NT2/D1 (cell line): ENCODE data around the gene METTL22.

Experiments used
- DNase-seq: peaks from one replicate; pipeline ENCODE4 v3.0.0-alpha.2; 2011; ENCODE audit warnings: low read depth, low spot score
- H3K27me3 ChIP-seq: 2 replicates; pipeline ENCODE4 v1.6.0; 2011; ENCODE audit warnings: mild to moderate bottlenecking; ENCODE audit not compliant: insufficient read length, insufficient read depth
- H3K36me3 ChIP-seq: 2 replicates; pipeline ENCODE4 v1.6.1; 2011; ENCODE audit warnings: mild to moderate bottlenecking, low read length, mixed read lengths; ENCODE audit not compliant: insufficient read depth, insufficient read length
- H3K4me1 ChIP-seq: 2 replicates; pipeline ENCODE4 v1.5.1; 2011; ENCODE audit not compliant: insufficient read depth, insufficient read length
- H3K4me3 ChIP-seq: 2 replicates; pipeline ENCODE4 v1.5.1; 2011; ENCODE audit warnings: low read depth; ENCODE audit not compliant: insufficient read length
- H3K9ac ChIP-seq: 2 replicates; pipeline ENCODE4 v1.6.0; 2011; ENCODE audit warnings: low read depth; ENCODE audit not compliant: insufficient read length
- H3K9me3 ChIP-seq: 2 replicates; pipeline ENCODE4 v1.5.1; 2011; ENCODE audit warnings: mild to moderate bottlenecking, low read length; ENCODE audit not compliant: insufficient read depth
- SUZ12 ChIP-seq: IDR thresholded peaks from 2 replicates; pipeline ENCODE4 v1.6.1; 2011; ENCODE audit not compliant: insufficient read length, insufficient read depth; ENCODE audit errors: extremely low read depth
- YY1 ChIP-seq: IDR thresholded peaks from 2 replicates; pipeline ENCODE4 v1.6.1; 2011; ENCODE audit not compliant: insufficient read length, insufficient read depth
- ZNF274 ChIP-seq: IDR thresholded peaks from 2 replicates; pipeline ENCODE4 v1.6.1; 2011; ENCODE audit warnings: mild to moderate bottlenecking, low read depth, low read length

Gene METTL22

DNA sequence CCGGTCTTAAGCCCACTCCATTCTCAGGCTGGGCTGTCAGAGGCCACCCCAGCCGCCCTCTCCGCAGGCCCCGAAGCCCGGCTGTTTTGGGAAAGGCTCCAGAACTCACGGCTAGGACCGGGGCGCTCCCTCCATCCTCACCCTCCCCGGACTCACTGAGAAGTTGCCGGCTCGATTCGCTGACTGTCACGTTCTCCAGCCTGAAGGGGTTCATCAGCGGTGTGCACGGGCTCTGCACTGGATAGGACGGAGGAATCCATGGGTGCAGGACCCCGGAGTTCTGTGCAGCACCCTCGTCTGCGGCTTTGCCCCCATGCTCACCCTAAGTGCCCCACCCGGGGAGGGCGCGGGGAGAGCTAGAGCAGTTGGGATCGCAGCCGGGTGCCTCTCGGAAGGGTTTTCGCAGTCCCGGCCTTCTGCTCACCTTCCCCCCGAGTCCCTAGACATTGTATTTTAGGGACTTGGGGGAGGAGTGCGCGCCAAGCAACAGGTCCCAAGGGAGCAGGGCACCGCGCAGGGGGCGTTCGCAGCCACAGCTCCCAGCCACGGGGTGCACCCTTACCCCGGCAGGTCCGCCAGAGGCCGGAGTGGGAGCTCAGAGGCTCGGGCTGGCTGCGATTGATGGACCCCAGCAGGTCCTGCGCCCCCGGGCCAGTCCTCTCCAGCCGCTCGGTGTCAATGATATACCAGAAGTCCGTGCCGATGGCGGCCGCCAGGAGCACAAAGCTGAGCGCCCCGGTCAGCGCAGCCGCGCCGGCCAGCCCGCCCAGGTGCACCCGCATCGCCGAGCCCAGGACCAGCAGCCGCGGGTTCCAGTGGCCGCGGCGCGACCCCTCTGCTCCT lies 32.2 kb upstream of the METTL22 start:
- Histone ChIP-seq H3K27me3 (peaks cover 84% of the 10 kb centered on the region), H3K9ac (peak overlapping the region; percentile 75), H3K36me3 (no peaks in the 10 kb centered on the region), H3K9me3 (0 out of 2 replicates have a peak, but pooled peaks cover 5% of the 10 kb centered on the region), H3K4me3 (peak overlapping the region; percentile 57), H3K4me1 (peaks cover 7% of the 10 kb centered on the region)
- DNase-seq, result no peak
- TF ChIP-seq SUZ12 (peak; percentile 11), ZNF274 (no peak)

DNA sequence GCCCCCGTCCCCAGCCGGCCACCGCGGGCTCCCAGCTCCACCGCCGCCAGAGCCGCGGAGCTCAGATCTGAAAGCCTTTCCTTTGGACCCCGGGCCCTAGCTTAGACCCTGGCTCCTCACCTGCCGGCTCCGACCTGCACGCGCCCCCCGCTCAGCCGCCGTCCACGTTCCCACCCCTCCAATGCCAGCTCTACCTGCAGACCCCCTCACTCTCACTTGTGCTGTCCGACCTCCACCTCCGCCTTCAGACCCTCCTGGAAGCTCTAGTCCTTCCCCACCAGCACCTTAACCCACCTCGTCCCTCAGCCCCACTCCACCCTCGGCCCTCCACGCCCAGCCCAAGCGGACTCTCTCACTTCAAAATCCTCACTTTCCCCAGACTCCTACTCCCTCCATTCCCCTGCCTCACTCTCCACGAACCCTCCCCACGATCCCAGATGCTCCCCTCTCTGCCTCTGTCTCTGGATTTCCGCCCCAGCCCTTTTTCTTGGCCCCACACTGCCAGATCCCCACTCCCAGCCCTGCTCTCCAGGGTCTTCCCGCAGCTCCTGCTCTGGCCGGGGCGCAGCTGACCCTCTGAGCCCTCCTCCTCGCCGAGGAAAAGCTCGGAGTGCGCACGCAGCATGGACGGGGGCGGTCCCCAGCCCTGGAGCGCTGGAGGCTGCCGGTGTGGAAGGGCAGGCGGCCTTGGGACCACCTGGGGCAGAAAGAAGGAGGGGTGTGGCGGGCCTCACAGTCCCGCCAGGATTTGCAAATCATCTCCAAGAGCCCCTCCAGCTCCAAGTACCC lies 31.4 kb upstream of the METTL22 start, which contains the start of gene TMEM114:
Gene TMEM114, minus strand, starts transcription at position 612 of the 789 bp plus-strand sequence. CDS start 673 bp downstream, outside the sequence.
- TF ChIP-seq YY1 (no peak), ZNF274 (no peak), SUZ12 (no peak)
- Histone ChIP-seq H3K4me1 (peaks cover 7% of the 10 kb centered on the region), H3K4me3 (peak within 1 kb of the TSS; percentile 57), H3K9ac (peak within 1 kb of the TSS; percentile 75), H3K27me3 (peaks cover 80% of the 10 kb centered on the region), H3K9me3 (0 out of 2 replicates have a peak, but pooled peaks cover 5% of the 10 kb centered on the region), H3K36me3 (no peaks in the 10 kb centered on the region)
- no peak for DNase-seq

DNA sequence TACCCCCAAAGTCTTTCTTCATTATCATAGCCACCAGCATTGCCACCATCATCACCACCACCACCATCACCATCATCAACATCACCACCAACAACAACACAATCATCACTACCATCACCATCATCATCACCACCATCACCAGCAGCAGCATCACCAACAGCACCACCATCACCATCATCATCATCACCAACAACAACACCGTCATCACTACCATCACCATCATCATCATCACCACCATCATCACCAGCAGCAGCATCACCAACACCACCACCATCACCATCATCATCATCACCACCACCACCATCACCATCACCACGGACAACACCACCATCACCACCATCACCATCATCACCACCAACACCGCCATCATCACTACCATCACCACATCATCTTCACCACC lies 30.7 kb upstream of the METTL22 start:
- peaks cover 74% of the 10 kb centered on the region for H3K27me3 ChIP-seq
- H3K36me3 ChIP-seq, result no peaks in the 10 kb centered on the region
- no peak overlapping the region for H3K9ac ChIP-seq

DNA sequence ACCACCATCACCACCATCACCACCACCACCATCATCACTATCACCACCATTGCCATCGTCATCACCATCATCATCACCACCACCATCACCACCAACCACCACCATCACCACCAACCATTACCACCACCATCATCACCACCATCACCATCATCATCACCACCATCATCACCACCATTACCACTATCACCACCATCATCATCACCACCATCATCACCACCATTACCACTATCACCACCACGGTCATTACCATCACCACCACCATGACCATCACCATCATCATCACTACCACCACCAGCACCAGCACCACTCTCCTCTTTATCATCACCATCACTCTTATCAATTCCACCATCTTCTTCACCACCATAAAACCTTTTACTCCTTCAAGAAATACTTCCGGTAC lies 30.0 kb upstream of the METTL22 start:
- H3K9me3 ChIP-seq, result peaks cover 16% of the 10 kb centered on the region; the same call in 1 of the 2 replicates
- no peak overlapping the region for H3K4me3 ChIP-seq
- peaks cover 73% of the 10 kb centered on the region for H3K27me3 ChIP-seq
- no peaks in the 10 kb centered on the region for H3K36me3 ChIP-seq
- peaks cover 7% of the 10 kb centered on the region for H3K4me1 ChIP-seq
- DNase-seq, result no peak
- no peak for TF ChIP-seq YY1
- TF ChIP-seq SUZ12, result no peak
- TF ChIP-seq ZNF274, result no peak
- no peak overlapping the region for H3K9ac ChIP-seq

More for the DNA sequence above, 30.7 kb upstream of the METTL22 start:
- peaks cover 10% of the 10 kb centered on the region; the same call in 1 of the 2 replicates for H3K9me3 ChIP-seq
- TF ChIP-seq YY1 (no peak), ZNF274 (no peak), SUZ12 (no peak)
- peaks cover 7% of the 10 kb centered on the region for H3K4me1 ChIP-seq
- H3K4me3 ChIP-seq, result no peak overlapping the region
- DNase-seq, result no peak

DNA sequence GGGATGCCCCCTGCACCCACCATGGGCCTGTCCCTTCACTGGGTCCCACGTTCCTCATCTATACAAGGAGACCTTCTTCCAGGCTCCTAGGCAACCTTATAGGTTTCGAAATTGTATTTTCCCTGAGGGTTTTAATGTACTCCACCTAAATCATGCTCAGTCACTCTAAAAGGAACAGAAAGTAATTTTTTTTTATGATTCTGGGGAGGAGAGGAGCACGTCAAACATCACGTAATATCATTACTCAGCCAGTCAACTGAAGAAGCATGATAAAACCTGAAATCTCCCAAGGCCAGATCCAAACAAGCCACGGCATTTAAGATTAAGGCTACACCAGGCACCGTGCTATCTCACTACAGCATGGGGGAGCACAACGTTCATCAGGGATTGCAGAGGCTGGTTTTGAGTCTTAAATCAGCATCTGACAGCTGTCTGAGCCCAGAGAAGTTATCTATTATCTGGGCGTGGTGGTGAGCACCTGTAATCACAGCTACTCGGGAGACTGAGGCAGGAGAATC lies 27.3 kb upstream of the METTL22 start:
- Histone ChIP-seq H3K27me3 (peaks cover 63% of the 10 kb centered on the region), H3K4me3 (no peak overlapping the region), H3K9ac (no peak overlapping the region), H3K9me3 (peaks cover 24% of the 10 kb centered on the region; the same call in 1 of the 2 replicates), H3K4me1 (no peaks in the 10 kb centered on the region), H3K36me3 (no peaks in the 10 kb centered on the region)
- no peak for DNase-seq
- no peak for TF ChIP-seq ZNF274
- no peak for TF ChIP-seq SUZ12
- TF ChIP-seq YY1, result no peak

DNA sequence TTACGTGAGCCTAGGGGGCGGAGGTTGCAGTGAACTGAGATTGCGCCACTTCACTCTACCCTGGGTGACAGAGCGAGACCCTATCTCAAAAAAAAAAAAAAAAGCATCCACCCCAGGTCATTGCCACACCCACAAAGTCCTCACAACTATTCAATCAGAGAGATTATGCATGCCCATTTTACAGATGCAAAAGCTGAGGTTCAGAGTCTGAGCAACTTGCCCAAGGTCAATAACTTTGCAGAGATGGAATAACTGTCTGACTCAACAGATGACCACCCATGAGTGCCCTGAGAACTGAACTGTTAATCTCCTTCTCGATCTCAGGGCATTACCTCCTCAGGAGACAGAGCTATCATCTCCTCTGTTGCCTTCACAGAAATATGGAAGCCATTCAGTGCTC lies 25.7 kb upstream of the METTL22 start:
- DNase-seq, result no peak
- H3K9me3 ChIP-seq, result peaks cover 24% of the 10 kb centered on the region; the same call in 1 of the 2 replicates
- TF ChIP-seq YY1, result no peak
- TF ChIP-seq ZNF274, result no peak
- TF ChIP-seq SUZ12, result no peak
- peaks cover 48% of the 10 kb centered on the region for H3K27me3 ChIP-seq
- H3K36me3 ChIP-seq, result no peaks in the 10 kb centered on the region
- no peak overlapping the region for H3K9ac ChIP-seq
- H3K4me1 ChIP-seq, result no peaks in the 10 kb centered on the region
- no peak overlapping the region for H3K4me3 ChIP-seq

DNA sequence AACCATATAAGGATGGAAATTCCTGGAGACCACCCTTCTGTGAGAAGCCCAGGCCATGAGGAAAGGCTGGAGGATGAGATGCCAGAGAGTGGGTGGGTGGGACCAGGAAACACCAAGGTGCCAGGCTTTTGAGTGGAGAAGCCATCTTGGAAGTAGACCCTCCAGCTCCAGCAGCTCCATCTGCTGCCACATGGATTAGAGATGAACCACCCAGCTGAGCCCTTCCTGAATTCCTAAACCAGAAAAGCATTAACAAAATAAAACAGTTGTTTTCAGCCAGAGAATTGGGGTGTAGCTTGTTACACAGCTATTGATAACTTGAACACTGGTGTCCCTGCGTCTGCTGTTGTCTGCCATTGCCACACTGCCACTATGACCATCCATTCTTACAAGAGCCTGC lies 24.9 kb upstream of the METTL22 start:
- Histone ChIP-seq H3K4me1 (no peaks in the 10 kb centered on the region), H3K9ac (no peak overlapping the region), H3K36me3 (no peaks in the 10 kb centered on the region), H3K9me3 (peaks cover 19% of the 10 kb centered on the region; the same call in 1 of the 2 replicates), H3K4me3 (no peak overlapping the region), H3K27me3 (peaks cover 40% of the 10 kb centered on the region)
- no peak for DNase-seq
- no peak for TF ChIP-seq SUZ12
- TF ChIP-seq ZNF274, result no peak
